ENCODE data around the gene DNAJB7. TPM values are rescaled to one million over a fixed set of nuclear protein-coding genes. Genes with fewer than 3 reads are reported as not detected.

The DNAJB7 gene
- total and polyA plus RNA-seq, 2 donors (not counting 3 experiments of a cell fraction or from before 2014, with no cell fraction given) = not detected

DNA sequence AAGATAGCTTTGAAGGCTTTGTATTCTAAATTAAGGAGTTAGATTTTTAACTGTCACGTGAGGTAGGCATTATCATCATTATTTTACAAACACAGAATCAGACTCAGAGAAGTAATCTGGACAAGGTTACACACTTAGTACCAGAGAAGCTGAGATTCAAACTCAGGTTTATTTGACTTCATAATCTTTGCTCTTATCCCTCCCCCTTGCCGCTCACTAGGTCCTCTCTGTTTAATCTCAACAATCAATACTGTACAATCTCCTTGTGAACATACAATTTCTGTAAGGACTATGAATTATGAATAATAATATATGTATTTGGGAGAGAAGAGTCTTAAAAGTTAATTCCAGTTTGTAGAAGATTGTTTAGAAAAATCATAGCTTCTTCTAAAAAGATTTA is 5.2 kb upstream of the DNAJB7 start:
- peaks cover 8% of the 10 kb centered on the region for H3K79me2 ChIP-seq (ENCODE audit: control insufficient read depth, insufficient read depth, low read length)
- CTCF ChIA-PET = interaction anchor here (0.6 to 1.7 kb wide), 5 partner anchors 9 to 220 kb away, joined by 3 to 8 read pairs (median 4); no protein-coding TSS in a partner anchor

GRCh38 chr22:40862537-40862936 is 624 bp upstream of the DNAJB7 start:
- peaks cover 0 to 2% of the 10 kb centered on the region in 2 experiments for H3K36me3 ChIP-seq (ENCODE audit: control insufficient read depth in 2 of 2, extremely low read depth in 1 of 2, insufficient read depth in 2 of 2, low read length in 2 of 2)
- H3K4me3 ChIP-seq (replicated peaks in 1 of 3; ENCODE audit: insufficient read depth in 1 of 3, low read depth in 1 of 3, low read length in 3 of 3) = no peak overlapping the region
- no peaks in the 10 kb centered on the region for H4K20me1 ChIP-seq (replicated peaks; ENCODE audit: control insufficient read depth, extremely low read depth, insufficient read depth, low read length)
- BruUV-seq (replicated peaks) = no TSS peak
- H3K9ac ChIP-seq (replicated peaks; ENCODE audit: extremely low read depth, insufficient read depth, low read length) = no peak overlapping the region
- no peaks in the 10 kb centered on the region for H3K9me1 ChIP-seq (replicated peaks; ENCODE audit: control insufficient read depth, extremely low read depth, insufficient read depth, low read length)
- no peaks in the 10 kb centered on the region for H3K9me3 ChIP-seq (replicated peaks; ENCODE audit: control insufficient read depth, insufficient read depth, low read length)
- no peak overlapping the region for H3K4me2 ChIP-seq (ENCODE audit: insufficient read depth, low read length)
- ChIA-PET POLR2A (no interaction called here), CTCF (interaction anchor here (1.3 kb wide), 1 partner anchor 16 kb away, joined by 3 read pairs; no protein-coding TSS in a partner anchor)
- H3K79me2 ChIP-seq (ENCODE audit: control insufficient read depth, insufficient read depth, low read length) = peaks cover 23% of the 10 kb centered on the region
- peaks cover 14% of the 10 kb centered on the region for H3K4me1 ChIP-seq (ENCODE audit: control insufficient read depth, extremely low read depth, insufficient read depth, low read length)
- H3K27ac ChIP-seq (ENCODE audit: insufficient read depth, low read depth, low read length) = no peak overlapping the region
- no peaks in the 10 kb centered on the region for H3K27me3 ChIP-seq (ENCODE audit: control insufficient read depth in 2 of 2, insufficient read depth in 2 of 2, low read length in 2 of 2)
- intact Hi-C loops (cut with micrococcal nuclease) = no loop called here
- no peak for TF ChIP-seq EZH2 (IDR thresholded peaks at IDR 0.05; ENCODE audit: borderline replicate concordance, low read depth, low read length, severe bottlenecking)
- TF ChIP-seq CTCF (IDR thresholded peaks at IDR 0.05; ENCODE audit: extremely low read depth in 1 of 2, insufficient read depth in 1 of 2, low read depth in 1 of 2, low read length in 2 of 2) = no peak
- TF ChIP-seq POLR2AphosphoS5 (IDR thresholded peaks at IDR 0.05; ENCODE audit: insufficient read depth, low read depth, low read length) = no peak
- no peak for TF ChIP-seq JUN (IDR thresholded peaks at IDR 0.05; ENCODE audit: borderline replicate concordance, insufficient read depth, insufficient read length, low read depth)
- no peak for TF ChIP-seq POLR2A (IDR thresholded peaks at IDR 0.05; ENCODE audit: low read depth, low read length)
- no peak for TF ChIP-seq FOS (IDR thresholded peaks at IDR 0.05; ENCODE audit: borderline replicate concordance, insufficient read depth, low read length)
- TF ChIP-seq, protein P1, sequence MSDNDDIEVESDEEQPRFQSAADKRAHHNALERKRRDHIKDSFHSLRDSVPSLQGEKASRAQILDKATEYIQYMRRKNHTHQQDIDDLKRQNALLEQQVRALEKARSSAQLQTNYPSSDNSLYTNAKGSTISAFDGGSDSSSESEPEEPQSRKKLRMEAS (IDR thresholded peaks at IDR 0.05; ENCODE audit: insufficient read depth, insufficient read length) = no peak
- no peak for TF ChIP-seq GATA2 (IDR thresholded peaks at IDR 0.05; ENCODE audit: insufficient read depth, insufficient read length, low read depth, low read length)
- no peak for TF ChIP-seq MYC (IDR thresholded peaks at IDR 0.05; ENCODE audit: low read depth, low read length)
- FAIRE-seq (no peak), DNase-seq (ENCODE audit: low read depth, low spot score) (no peak)
- H2AFZ ChIP-seq (ENCODE audit: low read depth, low read length) = no peak overlapping the region
- dilution Hi-C loops (cut with MboI; ENCODE audit: extremely low pct_ligation_motif_present, low sequenced_read_pairs) = no loop called here

More for the DNA sequence above, 5.2 kb upstream of the DNAJB7 start:
- Histone ChIP-seq H4K20me1 (replicated peaks; ENCODE audit: control insufficient read depth, extremely low read depth, insufficient read depth, low read length) (no peaks in the 10 kb centered on the region), H3K4me1 (ENCODE audit: control insufficient read depth, extremely low read depth, insufficient read depth, low read length) (peaks cover 10% of the 10 kb centered on the region), H3K9ac (replicated peaks; ENCODE audit: extremely low read depth, insufficient read depth, low read length) (no peak overlapping the region), H3K4me3 (replicated peaks in 1 of 3; ENCODE audit: insufficient read depth in 1 of 3, low read depth in 1 of 3, low read length in 3 of 3) (no peak overlapping the region), H3K36me3 (ENCODE audit: control insufficient read depth in 2 of 2, extremely low read depth in 1 of 2, insufficient read depth in 2 of 2, low read length in 2 of 2) (no peaks in the 10 kb centered on the region), H2AFZ (ENCODE audit: low read depth, low read length) (no peak overlapping the region), H3K4me2 (ENCODE audit: insufficient read depth, low read length) (no peak overlapping the region), H3K27me3 (ENCODE audit: control insufficient read depth in 2 of 2, insufficient read depth in 2 of 2, low read length in 2 of 2) (no peaks in the 10 kb centered on the region), H3K27ac (ENCODE audit: insufficient read depth, low read depth, low read length) (no peak overlapping the region), H3K9me1 (replicated peaks; ENCODE audit: control insufficient read depth, extremely low read depth, insufficient read depth, low read length) (no peaks in the 10 kb centered on the region), H3K9me3 (replicated peaks; ENCODE audit: control insufficient read depth, insufficient read depth, low read length) (no peaks in the 10 kb centered on the region)
- intact Hi-C loops (cut with micrococcal nuclease) = no loop called here
- dilution Hi-C loops (cut with MboI; ENCODE audit: extremely low pct_ligation_motif_present, low sequenced_read_pairs) = no loop called here
- TF ChIP-seq JUN (IDR thresholded peaks at IDR 0.05; ENCODE audit: borderline replicate concordance, insufficient read depth, insufficient read length, low read depth) = no peak
- no peak for TF ChIP-seq MYC (IDR thresholded peaks at IDR 0.05; ENCODE audit: low read depth, low read length)
- DNase-seq (ENCODE audit: low read depth, low spot score) (no peak), FAIRE-seq (no peak)
- no TSS peak for BruUV-seq (replicated peaks)
- POLR2A ChIA-PET = interaction anchor here (1.8 kb wide), 1 partner anchor 10 kb away, joined by 4 read pairs; the partner anchor contains the start of genes ST13 and XPNPEP3
